ENCODE data around the gene MYCN.
"Not testable (repeated sequence)": the region's sequence is repeated elsewhere in the genome, so short reads cannot be mapped to it uniquely, and the experiment has no call there.

The MYCN gene

DNA sequence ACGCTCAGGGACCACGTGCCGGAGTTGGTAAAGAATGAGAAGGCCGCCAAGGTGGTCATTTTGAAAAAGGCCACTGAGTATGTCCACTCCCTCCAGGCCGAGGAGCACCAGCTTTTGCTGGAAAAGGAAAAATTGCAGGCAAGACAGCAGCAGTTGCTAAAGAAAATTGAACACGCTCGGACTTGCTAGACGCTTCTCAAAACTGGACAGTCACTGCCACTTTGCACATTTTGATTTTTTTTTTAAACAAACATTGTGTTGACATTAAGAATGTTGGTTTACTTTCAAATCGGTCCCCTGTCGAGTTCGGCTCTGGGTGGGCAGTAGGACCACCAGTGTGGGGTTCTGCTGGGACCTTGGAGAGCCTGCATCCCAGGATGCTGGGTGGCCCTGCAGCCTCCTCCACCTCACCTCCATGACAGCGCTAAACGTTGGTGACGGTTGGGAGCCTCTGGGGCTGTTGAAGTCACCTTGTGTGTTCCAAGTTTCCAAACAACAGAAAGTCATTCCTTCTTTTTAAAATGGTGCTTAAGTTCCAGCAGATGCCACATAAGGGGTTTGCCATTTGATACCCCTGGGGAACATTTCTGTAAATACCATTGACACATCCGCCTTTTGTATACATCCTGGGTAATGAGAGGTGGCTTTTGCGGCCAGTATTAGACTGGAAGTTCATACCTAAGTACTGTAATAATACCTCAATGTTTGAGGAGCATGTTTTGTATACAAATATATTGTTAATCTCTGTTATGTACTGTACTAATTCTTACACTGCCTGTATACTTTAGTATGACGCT, 5.8 kb downstream of the MYCN start:
- no peak for DNase-seq

DNA sequence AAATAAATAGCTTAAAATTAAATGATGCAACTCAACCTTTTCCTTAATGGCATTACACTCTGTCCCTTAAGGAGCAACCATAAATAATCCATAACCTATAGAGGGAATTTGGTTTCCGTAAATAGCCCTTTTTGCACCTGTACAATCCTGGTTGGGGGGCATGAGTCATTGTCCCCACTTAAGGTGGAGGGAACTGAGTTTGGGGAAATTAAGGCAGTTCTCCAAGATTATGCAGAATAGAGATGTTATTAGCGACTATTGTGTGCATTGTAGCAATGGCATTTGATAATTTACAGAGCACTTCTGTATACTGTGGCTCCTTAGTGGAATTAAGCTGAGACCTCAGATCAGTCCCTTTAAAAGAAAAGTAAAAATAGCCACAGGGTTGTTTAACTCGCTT, 6.6 kb downstream of the MYCN start:
- no peak for DNase-seq

DNA sequence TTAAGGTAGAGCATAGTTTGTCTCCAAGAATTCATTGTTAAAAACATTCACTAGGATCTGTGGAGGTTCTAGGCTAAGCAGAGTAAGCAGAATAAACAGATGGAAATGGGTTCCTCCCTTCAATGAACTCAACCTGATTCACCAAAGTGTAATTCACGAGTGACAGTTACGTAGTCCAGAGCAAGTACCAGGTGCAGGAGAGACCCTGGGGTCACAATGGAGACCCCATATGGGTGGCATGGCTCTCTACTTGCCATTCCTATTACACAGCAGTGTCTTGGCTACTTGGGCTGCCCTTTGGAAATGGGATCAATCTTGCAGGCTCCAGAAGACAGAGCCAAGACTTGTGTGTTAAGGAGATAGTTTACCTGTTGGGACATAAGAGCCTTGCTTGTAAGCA, 7.1 kb downstream of the MYCN start:
- DNase-seq: no peak

GRCh38 chr2:15948704-15948957, 8.3 kb downstream of the MYCN start:
- no peak for DNase-seq

GRCh38 chr2:15949126-15949525, 8.8 kb downstream of the MYCN start:
- DNase-seq: no peak

DNA sequence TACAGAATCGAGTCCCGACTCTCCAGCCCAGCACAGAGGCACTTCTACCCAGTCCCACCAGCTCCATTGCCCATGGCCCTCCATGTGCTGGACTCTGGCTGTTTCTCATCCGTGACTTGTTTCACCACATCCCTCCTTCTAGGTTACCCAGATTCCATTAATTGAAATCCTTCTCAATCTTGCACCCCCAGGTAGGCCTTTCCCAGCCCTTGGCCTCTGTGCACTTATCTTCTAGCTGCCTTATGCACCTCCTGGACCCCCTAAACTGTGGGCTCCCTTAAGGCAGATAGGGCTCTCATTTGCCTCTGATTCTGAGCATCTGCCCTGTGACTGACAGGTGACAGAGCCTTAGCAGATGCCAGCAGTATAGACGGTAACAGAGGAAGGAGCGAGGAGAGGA, 9.2 kb downstream of the MYCN start:
- no peak for DNase-seq

- DNase-seq: no peak
Observed at GRCh38 chr2:15950088-15950952, 10.0 kb downstream of the MYCN start.

GRCh38 chr2:15951936-15952335, 11.6 kb downstream of the MYCN start:
- DNase-seq: not testable (repeated sequence)

- no peak for DNase-seq
Observed at GRCh38 chr2:15952451-15953146, 12.2 kb downstream of the MYCN start.

- DNase-seq: no peak
Observed at GRCh38 chr2:15953147-15953630, 12.8 kb downstream of the MYCN start.

DNA sequence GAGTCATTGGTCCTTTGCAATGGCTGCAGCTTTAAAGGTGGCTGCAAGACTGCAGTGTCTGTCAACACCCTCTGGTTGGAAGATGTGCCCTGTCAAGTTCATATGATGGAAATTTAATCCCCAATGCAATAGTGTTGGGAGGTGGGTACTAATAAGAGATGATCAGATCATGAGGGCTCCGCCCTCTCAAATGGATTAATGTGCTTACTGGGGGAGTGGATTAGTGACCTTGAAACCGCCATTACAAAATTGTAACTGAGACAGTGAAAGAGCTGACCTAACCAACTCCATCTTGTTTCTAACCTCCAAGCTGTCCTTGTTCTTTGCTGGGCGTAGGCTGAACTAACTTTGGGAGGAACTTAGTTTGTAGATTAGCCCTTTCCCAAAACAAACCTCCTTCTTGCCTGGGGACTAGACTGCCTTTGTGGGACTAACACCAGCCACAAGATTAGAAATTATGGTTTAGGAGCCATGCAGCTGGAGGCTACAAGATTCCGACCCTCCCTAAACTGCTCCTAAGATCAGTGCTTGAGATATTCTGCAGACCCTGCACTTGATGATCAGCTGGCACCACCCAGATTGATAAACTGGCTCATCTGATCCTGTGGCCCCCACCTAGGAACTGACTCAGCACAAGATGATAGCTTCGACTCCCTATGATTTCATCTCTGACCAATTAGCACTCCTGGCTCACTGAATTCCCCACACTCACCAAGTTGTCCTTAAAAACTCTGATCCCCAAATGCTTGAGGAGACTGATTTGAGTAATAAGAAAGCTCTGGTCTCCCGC, 13.7 kb downstream of the MYCN start:
- no peak for DNase-seq

DNA sequence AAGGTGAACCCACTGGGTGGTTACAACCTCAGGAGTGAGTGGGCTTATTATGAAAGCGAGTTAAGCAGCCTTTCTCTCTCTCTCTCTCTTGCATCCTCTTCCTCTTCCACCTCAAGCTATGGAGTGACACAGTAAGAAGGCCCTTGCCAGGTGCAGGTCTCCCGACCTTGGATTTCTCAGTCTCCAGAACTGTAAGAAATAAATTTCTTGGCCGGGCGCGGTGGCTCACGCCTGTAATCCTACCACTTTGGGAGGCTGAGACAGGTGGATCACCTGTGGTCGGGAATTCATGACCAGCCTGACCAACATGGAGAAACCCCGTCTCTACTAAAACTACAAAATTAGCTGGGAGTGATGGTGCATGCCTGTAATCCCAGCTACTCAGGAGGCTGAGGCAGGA, 14.4 kb downstream of the MYCN start:
- DNase-seq: no peak

- DNase-seq: no peak
Observed at GRCh38 chr2:15955232-15955988, 15.1 kb downstream of the MYCN start.

- DNase-seq: no peak
Observed at GRCh38 chr2:15956230-15956629, 15.9 kb downstream of the MYCN start.

GRCh38 chr2:15956751-15957736, 16.7 kb downstream of the MYCN start:
- DNase-seq: no peak

DNA sequence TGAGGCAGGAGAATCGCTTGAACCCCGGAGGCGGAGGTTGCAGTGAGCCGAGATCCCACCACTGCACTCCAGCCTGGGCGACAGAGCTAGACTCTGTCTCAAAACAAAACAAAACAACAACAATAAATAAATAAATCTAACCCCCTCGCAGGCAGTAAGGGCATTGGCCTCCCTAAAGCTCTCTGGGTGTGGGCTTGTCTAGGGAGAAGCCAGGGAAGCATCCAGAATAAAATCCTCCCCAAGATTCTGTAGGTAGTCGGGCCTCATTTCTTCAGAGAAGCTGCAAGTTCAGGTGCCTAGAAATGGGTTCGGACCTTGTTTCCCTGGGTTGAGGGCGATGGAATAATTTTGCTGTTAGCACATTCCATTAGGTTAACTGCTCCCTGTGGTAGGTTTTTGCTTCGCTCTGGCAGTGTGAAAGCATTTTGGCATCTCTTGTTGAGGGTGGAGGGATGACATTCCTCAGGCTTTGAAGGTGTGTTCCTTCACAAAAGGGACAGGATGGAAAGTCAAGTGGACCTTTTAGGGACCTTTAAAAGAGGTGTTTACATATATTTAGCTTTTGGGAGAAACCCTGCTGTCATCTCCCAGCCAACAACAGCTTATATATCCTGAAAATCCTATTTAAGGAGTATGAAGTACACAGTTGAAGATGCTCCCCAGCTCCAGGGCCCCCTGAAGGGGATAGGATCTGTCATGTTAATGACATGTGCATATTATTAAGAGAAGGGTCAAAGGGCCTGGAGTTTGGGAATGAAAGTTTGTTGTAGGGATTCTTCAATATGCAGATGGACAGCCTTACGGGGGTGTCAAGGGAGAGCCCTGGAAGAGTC, 17.7 kb downstream of the MYCN start:
- DNase-seq: no peak

DNA sequence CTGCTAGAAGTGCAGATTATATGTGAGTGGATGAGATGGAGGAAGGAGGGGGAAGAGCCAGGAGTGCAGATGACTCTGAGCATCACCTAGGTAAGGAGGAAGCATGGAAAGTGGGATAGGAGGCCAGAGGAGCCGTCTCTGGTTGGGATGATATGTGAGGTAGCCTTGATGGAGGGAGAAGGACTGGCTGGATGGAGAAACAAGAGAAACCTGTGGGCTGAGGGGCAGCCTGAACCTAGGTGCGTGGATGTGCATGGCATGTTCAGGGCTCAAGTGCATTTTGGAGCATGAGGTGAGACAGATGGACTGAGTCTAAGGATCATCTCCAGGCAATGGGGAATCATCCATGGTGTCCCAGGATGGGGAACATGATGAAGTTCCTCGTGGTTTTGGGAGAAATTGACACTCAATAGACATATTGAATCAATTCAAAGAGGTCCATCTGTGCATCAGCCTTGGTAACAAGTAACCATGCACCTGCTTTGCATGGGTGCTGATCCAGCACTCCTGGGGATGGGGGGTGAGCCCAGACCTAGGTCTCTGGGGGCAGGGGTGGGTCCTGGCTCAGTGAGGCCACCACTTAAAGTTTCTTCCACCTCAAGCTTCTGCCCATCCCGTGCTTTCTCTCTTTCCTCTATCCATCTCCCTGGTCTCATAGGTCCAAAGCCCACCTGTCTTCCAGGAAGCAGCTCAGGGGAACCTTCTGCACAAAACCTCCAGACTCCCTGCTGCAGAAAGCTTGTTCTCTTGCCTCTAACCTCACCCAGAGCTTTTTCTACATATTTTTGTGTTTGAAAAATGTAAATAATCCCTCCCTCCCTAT, 19.2 kb downstream of the MYCN start:
- no peak for DNase-seq

- not testable (repeated sequence) for DNase-seq
Observed at GRCh38 chr2:15960154-15960520, 19.8 kb downstream of the MYCN start.

All from T1000 (cell line).